Left ventricle myocardium inferior (tissue), 1 donor: ENCODE measurements around the gene ZNF561. TPM values are rescaled to one million over a fixed set of nuclear protein-coding genes. Genes with fewer than 3 reads are reported as not detected.

Experiments used
- DNase-seq: peaks from one replicate; pipeline ENCODE4 v3.0.0-alpha.2; 2020
- H3K27ac ChIP-seq: fragments of 200-600 bp; replicated peaks from 2 replicates; pipeline ENCODE4 v1.8.0; 2021
- H3K27me3 ChIP-seq: fragments of 200-600 bp; 2 replicates; pipeline ENCODE4 v1.8.0; 2021; ENCODE audit warnings: low read depth
- H3K36me3 ChIP-seq: fragments of 200-600 bp; 2 replicates; pipeline ENCODE4 v1.8.0; 2021
- H3K4me1 ChIP-seq: fragments of 200-600 bp; 2 replicates; pipeline ENCODE4 v1.8.0; 2021
- H3K4me3 ChIP-seq: fragments of 200-600 bp; 2 replicates; pipeline ENCODE4 v1.8.0; 2021; ENCODE audit warnings: mild to moderate bottlenecking, moderate library complexity
- H3K9me3 ChIP-seq: fragments of 200-600 bp; replicated peaks from 2 replicates; pipeline ENCODE4 v1.8.0; 2021
- CTCF ChIP-seq: fragments of 200-600 bp; IDR thresholded peaks from 2 replicates; pipeline ENCODE4 v1.8.0; 2021; ENCODE audit warnings: antibody characterized with exemption, mild to moderate bottlenecking, borderline replicate concordance
- intact Hi-C: fragments of 100-400 bp; cut with micrococcal nuclease; formaldehyde crosslinking; loops from one replicate; pipeline ENCODE4 v1.11.0; 2022
- total RNA-seq: library from RNA; stranded (reverse); fragmentation: NEBNext Ultra II Directional; extraction: Animal tissue kit (Norgen Biotek cat#: 25700); gene quantifications from one replicate; pipeline ENCODE4 v1.2.1, GENCODE V29; 2021
- donor health status: DM: no; HTN: yes; CAD: no; lungs with severe emphysema.

The ZNF561 gene
- total RNA-seq, 1 donor from 2014 or later, result 17.8 TPM

DNA sequence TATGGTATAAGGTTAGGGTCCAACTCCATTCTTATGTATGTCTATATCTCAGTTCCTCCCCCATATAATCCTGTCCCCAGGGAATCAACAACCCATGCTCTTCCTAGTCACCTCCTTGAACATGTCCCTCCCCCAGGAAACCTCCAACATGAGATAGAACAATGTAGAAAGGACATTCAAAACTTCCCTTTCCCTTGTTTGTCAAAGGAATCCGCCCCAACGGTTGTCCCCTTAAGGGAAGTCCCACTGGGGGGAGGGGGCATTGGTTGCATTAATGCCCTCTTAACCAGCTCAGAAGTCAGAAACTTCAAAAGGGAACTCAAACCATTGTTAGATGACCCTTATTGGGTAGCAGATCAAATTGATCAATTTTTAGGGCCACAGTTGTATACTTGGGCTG is 6.8 kb upstream of the ZNF561 start:
- Histone ChIP-seq H3K27me3 (no peaks in the 10 kb centered on the region), H3K4me1 (peaks cover 10% of the 10 kb centered on the region), H3K27ac (no peak overlapping the region), H3K36me3 (peaks cover 9% of the 10 kb centered on the region), H3K9me3 (no peaks in the 10 kb centered on the region), H3K4me3 (no peak overlapping the region)
- intact Hi-C loops, result loop anchor here (5.0 kb wide), 1 partner anchor 169 kb away; no protein-coding TSS in a partner anchor
- TF ChIP-seq CTCF, result no peak
- DNase-seq, result no peak

DNA sequence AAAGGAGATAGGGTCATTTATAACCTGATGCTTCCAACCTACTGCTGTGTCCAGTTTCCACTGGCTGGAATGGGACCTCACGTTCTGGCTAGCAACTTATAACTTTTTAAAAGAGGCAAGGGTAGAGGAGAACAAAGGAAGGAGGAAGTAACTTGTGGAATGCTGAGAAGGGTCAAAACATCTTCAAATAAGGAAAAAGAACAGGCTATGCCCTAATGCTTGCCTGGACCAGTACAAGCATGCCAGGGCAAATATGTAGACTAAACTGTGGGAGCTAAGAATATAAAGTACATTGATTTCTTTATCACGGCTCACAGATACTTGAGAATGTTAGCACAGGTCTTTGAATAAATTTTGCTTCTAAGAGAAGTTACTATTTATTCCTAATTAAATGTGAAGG is 1.5 kb upstream of the ZNF561 start:
- no peak for TF ChIP-seq CTCF
- H3K9me3 ChIP-seq, result no peaks in the 10 kb centered on the region
- H3K27me3 ChIP-seq, result no peaks in the 10 kb centered on the region
- peak overlapping the region; percentile 95 for H3K27ac ChIP-seq
- DNase-seq, result no peak
- H3K4me1 ChIP-seq, result peaks cover 40% of the 10 kb centered on the region
- intact Hi-C loops, result no loop called here
- no peak overlapping the region for H3K4me3 ChIP-seq
- peaks cover 21% of the 10 kb centered on the region for H3K36me3 ChIP-seq

DNA sequence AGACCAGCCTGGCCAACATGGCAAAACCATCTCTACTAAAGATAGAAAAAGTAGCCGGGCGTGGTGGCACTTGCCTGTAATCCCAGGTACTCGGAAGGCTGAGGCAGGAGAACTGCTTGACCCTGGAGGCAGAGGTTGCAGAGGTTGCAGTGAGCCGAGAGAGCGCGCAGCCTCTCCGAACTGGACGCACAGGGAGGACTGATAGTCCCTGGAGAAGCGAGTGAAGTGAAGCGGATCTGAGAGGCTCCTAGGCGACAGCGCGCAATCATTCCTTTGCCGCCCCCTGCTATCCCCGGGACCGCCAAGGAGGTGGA is 233 bp downstream of the ZNF561 start:
- intact Hi-C loops, result no loop called here
- Histone ChIP-seq H3K27me3 (no peaks in the 10 kb centered on the region), H3K27ac (peak overlapping the region; percentile 95), H3K4me3 (peak overlapping the region; percentile 87), H3K4me1 (peaks cover 30% of the 10 kb centered on the region), H3K36me3 (peaks cover 38% of the 10 kb centered on the region), H3K9me3 (no peaks in the 10 kb centered on the region)
- no peak for DNase-seq
- TF ChIP-seq CTCF, result no peak

DNA sequence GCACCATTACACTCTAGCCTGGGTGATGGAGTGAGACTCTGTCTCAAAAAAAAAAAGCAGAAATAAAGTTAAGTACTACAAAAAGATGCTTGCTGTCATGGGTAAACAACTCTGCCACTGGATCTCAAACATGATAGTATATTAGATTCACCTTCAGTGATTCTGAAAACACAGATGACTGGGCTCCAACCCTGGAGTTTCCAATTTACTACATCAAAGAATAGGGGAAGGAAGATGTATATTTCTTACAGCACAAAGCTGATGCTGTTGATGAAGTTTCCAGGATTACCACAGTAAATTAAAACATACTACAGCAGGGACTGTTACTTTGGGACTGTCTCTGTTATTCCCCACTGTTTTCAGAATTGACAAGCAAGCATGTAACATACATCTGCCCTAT is 5.2 kb downstream of the ZNF561 start:
- Histone ChIP-seq H3K4me1 (peaks cover 14% of the 10 kb centered on the region), H3K36me3 (peaks cover 88% of the 10 kb centered on the region), H3K27me3 (no peaks in the 10 kb centered on the region), H3K27ac (no peak overlapping the region), H3K4me3 (no peak overlapping the region), H3K9me3 (peaks cover 38% of the 10 kb centered on the region)
- intact Hi-C loops, result no loop called here
- DNase-seq, result no peak
- TF ChIP-seq CTCF, result no peak

GRCh38 chr19:9610484-9611113 is 10.4 kb downstream of the ZNF561 start:
- intact Hi-C loops, result no loop called here
- H3K4me3 ChIP-seq, result no peak overlapping the region
- peaks cover 76% of the 10 kb centered on the region for H3K36me3 ChIP-seq
- DNase-seq, result no peak
- H3K27ac ChIP-seq, result no peak overlapping the region
- no peak for TF ChIP-seq CTCF
- H3K4me1 ChIP-seq, result no peaks in the 10 kb centered on the region
- H3K9me3 ChIP-seq, result peaks cover 89% of the 10 kb centered on the region
- H3K27me3 ChIP-seq, result no peaks in the 10 kb centered on the region
